Cerebellar nuclear complex (tissue), 1 donor: Measurements from ENCODE around the gene APCDD1L.
"Not testable (repeated sequence)": the region's sequence is repeated elsewhere in the genome, so short reads cannot be mapped to it uniquely, and the experiment has no call there.

Experiments used
- DNase-seq, 2 experiments: peaks; one replicate each; lab custom pipeline; 2025; lab: John Stamatoyannopoulos, UW

The APCDD1L gene

GRCh38 chr20:58440021-58440767, 75.0 kb downstream of the APCDD1L start:
- no peak for DNase-seq

- DNase-seq, result no peak
Measured at GRCh38 chr20:58438970-58439808, 76.0 kb downstream of the APCDD1L start.

DNA sequence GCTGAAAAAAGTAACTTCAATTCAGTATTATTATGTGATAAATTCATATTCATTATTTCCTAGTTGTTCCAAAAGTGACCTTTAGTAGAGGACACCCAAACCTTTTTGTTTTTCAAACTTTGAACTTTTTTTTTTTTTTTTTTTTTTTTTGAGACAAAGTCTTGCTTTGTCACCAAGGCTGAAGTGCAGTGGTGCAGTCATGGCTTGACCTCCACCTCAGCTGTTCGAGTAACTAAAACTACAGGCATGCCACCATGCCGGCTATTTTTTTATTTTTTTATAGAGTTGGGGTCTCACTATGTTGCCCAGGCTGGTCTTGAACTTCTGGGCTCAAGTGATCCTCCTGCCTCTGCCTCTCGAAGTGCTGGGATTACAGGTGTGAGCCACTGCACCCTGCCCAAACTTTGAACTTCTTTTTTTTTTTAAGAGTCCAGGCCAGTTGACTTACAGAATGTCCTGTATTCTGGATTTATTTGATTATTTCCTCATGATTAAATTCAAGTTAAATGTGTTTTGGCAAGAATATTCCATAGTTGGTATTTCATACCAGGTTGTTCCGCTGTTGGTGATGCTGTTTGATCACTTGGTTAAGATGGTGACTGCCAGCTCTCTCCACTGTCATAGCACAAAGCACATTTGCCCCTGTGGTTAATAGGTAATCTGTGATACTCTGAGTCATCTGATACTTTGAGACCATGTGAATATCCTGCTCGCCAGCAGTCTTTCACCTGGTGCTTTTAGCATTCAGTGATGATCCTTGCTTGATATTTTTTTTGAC, 78.1 kb downstream of the APCDD1L start:
- DNase-seq, result no peak

- no peak for DNase-seq
Measured at GRCh38 chr20:58435237-58435636, 80.0 kb downstream of the APCDD1L start.

- DNase-seq, result no peak
Measured at GRCh38 chr20:58434326-58434725, 80.9 kb downstream of the APCDD1L start.

DNA sequence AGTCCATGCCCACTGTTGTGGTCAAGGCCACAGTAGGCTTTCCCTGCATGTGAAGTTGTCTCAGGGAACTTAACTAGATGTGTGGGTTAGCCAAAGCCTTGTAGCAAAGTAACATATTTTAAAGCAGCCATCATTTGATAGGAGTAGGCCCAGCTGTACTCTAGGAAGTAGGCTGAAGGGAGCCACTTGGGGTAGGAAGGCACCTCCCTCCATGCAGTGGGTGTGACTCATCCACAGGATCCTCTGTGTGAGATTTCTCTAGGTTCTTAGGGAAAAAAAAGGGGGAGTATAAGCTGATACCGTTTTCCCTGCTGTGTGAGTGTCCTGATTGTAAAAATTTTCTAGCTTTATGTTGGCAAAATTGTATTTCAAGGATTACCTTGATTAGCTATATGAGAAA, 81.4 kb downstream of the APCDD1L start:
- no peak for DNase-seq

DNA sequence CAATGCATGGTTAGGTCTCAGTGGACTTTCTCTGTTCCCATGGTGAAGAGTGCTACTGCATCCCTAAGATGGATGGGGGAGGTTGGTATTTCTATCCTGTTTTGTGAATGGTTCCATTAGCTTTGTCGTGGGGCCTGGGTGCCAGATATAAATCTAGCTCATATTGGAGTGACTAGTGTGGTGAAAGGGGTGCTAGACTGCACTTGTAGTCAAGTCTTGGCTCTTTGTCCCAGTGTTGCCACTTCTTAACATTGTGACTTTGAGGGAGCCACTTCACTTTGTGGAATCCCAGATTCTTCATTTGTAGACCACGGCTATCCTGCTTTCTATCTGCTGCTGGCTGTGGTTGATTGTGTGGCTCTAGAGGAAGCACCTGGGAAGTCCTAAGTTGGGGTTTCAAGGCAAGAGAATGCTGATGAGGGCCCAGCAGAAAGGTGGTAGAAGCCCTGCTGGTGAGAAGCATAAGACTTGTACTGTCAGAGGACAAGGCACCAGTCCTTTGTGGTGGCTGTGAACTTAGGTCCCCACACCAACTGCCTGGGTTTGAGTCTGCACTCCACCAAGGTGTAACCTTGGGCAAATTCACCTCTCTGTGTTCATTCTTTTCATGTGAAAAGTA, 82.1 kb downstream of the APCDD1L start:
- DNase-seq, result no peak

GRCh38 chr20:58432186-58432954, 82.8 kb downstream of the APCDD1L start:
- no peak for DNase-seq

DNA sequence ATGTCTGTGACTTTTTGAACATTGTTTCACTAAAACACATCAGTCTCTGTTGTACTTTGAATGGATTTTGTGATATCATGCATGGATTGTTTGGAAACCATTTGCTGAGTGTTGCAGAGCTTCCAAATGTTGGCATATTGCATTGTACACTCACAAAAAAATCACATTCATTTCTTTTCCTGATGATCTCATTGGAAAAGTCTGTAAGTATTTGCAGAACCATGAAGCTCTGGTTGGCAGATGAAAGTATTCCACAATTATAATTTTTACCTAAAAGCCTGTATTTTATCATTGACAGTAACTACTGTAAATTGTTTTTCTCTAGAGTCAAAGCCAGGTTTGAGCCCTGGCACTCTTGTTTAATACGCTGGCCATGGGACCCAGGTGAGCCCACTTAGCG, 84.1 kb downstream of the APCDD1L start:
- DNase-seq, result no peak

- DNase-seq, result no peak
Measured at GRCh38 chr20:58429303-58429702, 85.9 kb downstream of the APCDD1L start.

GRCh38 chr20:58428364-58428763, 86.8 kb downstream of the APCDD1L start:
- DNase-seq, result no peak

DNA sequence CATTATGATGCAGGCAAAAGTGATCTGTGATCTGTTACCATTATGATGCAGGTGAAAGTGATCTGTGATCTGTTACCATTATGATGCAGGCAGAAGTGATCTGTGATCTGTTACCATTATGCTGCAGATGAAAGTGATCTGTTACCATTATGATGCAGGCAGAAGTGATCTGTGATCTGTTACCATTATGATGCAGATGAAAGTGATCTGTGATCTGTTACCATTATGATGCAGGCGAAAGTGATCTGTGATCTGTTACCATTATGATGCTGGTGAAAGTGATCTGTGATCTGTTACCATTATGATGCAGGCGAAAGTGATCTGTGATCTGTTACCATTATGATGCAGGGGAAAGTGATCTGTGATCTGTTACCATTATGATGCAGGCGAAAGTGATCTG, 87.6 kb downstream of the APCDD1L start:
- DNase-seq, result not testable (repeated sequence)

GRCh38 chr20:58424218-58424969, 90.8 kb downstream of the APCDD1L start:
- no peak for DNase-seq

GRCh38 chr20:58421497-58421850, 93.7 kb downstream of the APCDD1L start:
- DNase-seq, result no peak

DNA sequence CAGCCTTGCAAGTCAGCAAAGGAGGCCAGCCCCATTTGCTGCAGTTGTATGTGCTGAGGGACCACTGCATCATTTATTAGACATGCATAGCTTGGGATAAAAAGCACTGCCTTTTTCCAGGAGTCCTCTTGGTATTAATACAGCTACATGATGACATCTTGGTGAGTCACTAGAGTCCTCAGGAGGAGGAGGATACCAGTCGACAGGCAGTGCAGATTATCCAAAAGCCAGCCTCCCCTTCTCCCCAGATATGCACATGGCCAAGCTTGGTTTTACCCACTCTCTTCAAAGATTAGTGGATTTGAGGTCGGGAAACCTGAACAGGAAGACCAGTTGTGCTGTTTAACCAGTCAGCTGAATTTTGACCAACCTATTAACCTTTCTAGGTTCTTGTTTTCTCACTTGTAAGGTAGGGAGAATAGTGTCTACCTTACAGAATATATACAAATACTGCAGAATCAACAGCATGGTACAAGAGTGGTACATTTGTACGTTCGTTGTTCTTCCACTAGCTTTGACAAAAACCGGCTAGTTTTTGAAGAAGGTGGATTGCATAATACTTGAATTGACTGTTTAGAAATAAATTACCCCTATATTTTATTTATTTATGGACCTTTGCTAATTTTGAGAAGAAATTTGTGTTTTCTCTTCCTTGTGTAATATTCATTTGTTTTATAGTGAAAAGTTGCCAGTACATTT, 94.3 kb downstream of the APCDD1L start:
- no peak for DNase-seq

GRCh38 chr20:58418949-58419748, 96.0 kb downstream of the APCDD1L start:
- no peak for DNase-seq

- DNase-seq, result no peak
Measured at GRCh38 chr20:58417438-58417837, 97.8 kb downstream of the APCDD1L start.

- DNase-seq, result no peak
Measured at GRCh38 chr20:58416835-58417234, 98.4 kb downstream of the APCDD1L start.

DNA sequence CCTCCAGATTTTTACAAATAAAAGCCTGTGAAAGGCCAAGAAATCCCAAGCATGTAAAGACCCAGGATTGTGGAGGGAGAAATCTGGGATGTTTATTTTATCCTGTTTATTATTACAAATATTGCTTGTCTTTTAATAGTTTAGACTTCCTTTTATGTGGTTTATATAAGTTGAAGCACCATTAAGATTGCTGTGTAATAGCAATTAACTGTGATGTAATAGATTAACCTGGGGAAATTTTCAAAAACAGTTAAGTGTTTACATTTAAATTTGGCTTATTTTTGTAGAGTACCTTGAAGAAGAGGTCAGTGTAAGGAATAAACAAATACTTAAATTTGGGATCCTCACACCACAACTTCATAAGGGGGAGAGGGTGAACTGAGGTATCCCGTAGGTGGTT, 99.1 kb downstream of the APCDD1L start:
- no peak for DNase-seq
